Suprapubic skin (tissue), 4 donors: ENCODE data around the gene KRTAP5-1.

ENCODE experiments used
- EP300 ChIP-seq: sonication (generic); formaldehyde crosslinking; IDR thresholded peaks from one replicate; pipeline ENCODE4 v1.6.1; 2017; ENCODE audit warnings: antibody characterized with exemption
- POLR2A ChIP-seq, 2 donors: fragments of 450-650 bp; IDR thresholded peaks; one replicate each; pipeline ENCODE4 v1.6.1; 2017; ENCODE audit warnings: antibody characterized with exemption in 2 of 2, mild to moderate bottlenecking in 2 of 2, moderate library complexity in 2 of 2
- POLR2AphosphoS5 ChIP-seq, 3 donors: sonication (generic); formaldehyde crosslinking; IDR thresholded peaks; one replicate each; pipeline ENCODE4 v1.6.1; 2017; ENCODE audit warnings: antibody characterized with exemption in 3 of 3
- TF ChIP-seq, protein P1 (sequence below), 2 donors: fragments of 200-600 bp in 1 of 2; fragments of 450-650 bp in 1 of 2; sonication (generic) in 1 of 2; IDR thresholded peaks; one replicate each; pipeline ENCODE4 v1.5.1; 2016 to 2019; ENCODE audit warnings: antibody characterized with exemption in 2 of 2, mild to moderate bottlenecking in 1 of 2, moderate library complexity in 1 of 2

DNA sequence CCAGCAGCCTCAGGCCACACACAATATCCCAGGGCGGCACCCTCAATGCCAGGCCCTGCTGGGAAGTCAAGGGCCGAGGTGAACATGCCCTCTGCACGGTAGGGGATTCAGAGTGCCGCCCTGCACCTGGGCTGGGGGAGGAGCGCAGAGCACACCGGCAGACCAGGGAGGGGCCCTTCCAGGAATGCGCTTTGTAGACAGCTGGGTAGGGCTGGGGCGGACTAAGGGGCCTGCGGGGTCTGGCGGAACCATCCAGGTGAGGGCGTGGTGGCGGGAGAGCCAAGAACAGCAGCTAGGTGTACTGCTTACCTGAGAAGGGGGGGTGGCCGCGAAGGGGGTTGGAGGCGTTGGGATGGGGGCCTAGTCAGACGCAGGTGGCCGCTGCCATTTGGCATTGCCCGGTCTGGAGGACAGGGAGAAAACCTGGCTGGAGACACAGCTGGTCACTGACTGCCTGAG, 39.0 kb downstream of the KRTAP5-1 start:
- TF ChIP-seq POLR2A (IDR thresholded peaks at IDR 0.05) = no peak
- TF ChIP-seq EP300 = no peak
- TF ChIP-seq, protein P1, sequence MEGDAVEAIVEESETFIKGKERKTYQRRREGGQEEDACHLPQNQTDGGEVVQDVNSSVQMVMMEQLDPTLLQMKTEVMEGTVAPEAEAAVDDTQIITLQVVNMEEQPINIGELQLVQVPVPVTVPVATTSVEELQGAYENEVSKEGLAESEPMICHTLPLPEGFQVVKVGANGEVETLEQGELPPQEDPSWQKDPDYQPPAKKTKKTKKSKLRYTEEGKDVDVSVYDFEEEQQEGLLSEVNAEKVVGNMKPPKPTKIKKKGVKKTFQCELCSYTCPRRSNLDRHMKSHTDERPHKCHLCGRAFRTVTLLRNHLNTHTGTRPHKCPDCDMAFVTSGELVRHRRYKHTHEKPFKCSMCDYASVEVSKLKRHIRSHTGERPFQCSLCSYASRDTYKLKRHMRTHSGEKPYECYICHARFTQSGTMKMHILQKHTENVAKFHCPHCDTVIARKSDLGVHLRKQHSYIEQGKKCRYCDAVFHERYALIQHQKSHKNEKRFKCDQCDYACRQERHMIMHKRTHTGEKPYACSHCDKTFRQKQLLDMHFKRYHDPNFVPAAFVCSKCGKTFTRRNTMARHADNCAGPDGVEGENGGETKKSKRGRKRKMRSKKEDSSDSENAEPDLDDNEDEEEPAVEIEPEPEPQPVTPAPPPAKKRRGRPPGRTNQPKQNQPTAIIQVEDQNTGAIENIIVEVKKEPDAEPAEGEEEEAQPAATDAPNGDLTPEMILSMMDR (IDR thresholded peaks at IDR 0.05) = no peak
- TF ChIP-seq POLR2AphosphoS5 (IDR thresholded peaks at IDR 0.05) = no peak
